MM.1S (cell line): ENCODE results near the gene CTSF.

Experiments used
- CTCF ChIP-seq: fragments of 300-600 bp; sonication (generic); IDR thresholded peaks from 2 replicates; pipeline ENCODE4 v1.5.1; 2016; ENCODE audit warnings: antibody characterized with exemption, low read length, mixed read lengths
- EZH2 ChIP-seq: fragments of 300-600 bp; sonication (generic); optimal IDR thresholded peaks from 2 replicates; pipeline ENCODE3; 2017; ENCODE audit warnings: low read depth, mild to moderate bottlenecking, antibody characterized with exemption, low read length, mixed read lengths
- EZH2phosphoT487 ChIP-seq: fragments of 300-600 bp; sonication (generic); IDR thresholded peaks from 2 replicates; pipeline ENCODE4 v1.6.1; 2018; ENCODE audit warnings: antibody characterized with exemption, low read length

- TF ChIP-seq CTCF (peak; percentile 79), EZH2 (no peak), EZH2phosphoT487 (no peak)
Observed at GRCh38 chr11:66579017-66579606, 10.7 kb upstream of the CTSF start.
